HL-60 (cell line): ENCODE data around the gene MPZ.

Experiments
- DNase-seq, 2 experiments: peaks; one replicate each; pipeline ENCODE4 v3.0.0-alpha.2; 2010 to 2020; ENCODE audit warnings: low read depth in 1 of 2, low spot score in 1 of 2
- H3K27ac ChIP-seq: fragments of 250-450 bp; sonication (Bioruptor Pico); replicated peaks from 2 replicates; pipeline ENCODE4 v1.5.1; 2020; ENCODE audit warnings: mild to moderate bottlenecking, moderate library complexity
- H3K27me3 ChIP-seq: fragments of 250-450 bp; sonication (Bioruptor Pico); 2 replicates; pipeline ENCODE4 v1.5.1; 2021; ENCODE audit warnings: mild to moderate bottlenecking, moderate library complexity; ENCODE audit not compliant: insufficient read depth, poor library complexity, severe bottlenecking
- H3K4me3 ChIP-seq: replicated peaks from 2 replicates; pipeline ENCODE4 v1.5.1; 2011; ENCODE audit warnings: mild to moderate bottlenecking, control low read depth, low read length; ENCODE audit not compliant: insufficient read depth
- CTCF ChIP-seq: IDR thresholded peaks from one replicate; pipeline ENCODE4 v1.5.1; 2011; ENCODE audit warnings: low read length, control low read depth, inconsistent platforms; ENCODE audit not compliant: insufficient read depth
- GABPA ChIP-seq: IDR thresholded peaks from 2 replicates; pipeline ENCODE4 v1.6.1; 2012; ENCODE audit warnings: low read depth
- POLR2AphosphoS5 ChIP-seq: IDR thresholded peaks from 2 replicates; pipeline ENCODE4 v1.6.1; 2012; ENCODE audit warnings: low read depth
- REST ChIP-seq: IDR thresholded peaks from 2 replicates; pipeline ENCODE4 v1.6.1; 2012; ENCODE audit warnings: low read depth; ENCODE audit not compliant: insufficient replicate concordance
- SPI1 ChIP-seq: IDR thresholded peaks from 2 replicates; pipeline ENCODE4 v1.6.1; 2012; ENCODE audit warnings: low read depth, mild to moderate bottlenecking, borderline replicate concordance
- long read RNA-seq: library from polyadenylated mRNA; unstranded; transcript quantifications from one replicate; pipeline ENCODE4 v2.0.0, GENCODE V29; 2020

The MPZ gene
- long read RNA-seq, partial matches to known transcripts: 0 of 9 reads
- long read RNA-seq, other reads (novel, unspliced or antisense): 8 of 9 reads

DNA sequence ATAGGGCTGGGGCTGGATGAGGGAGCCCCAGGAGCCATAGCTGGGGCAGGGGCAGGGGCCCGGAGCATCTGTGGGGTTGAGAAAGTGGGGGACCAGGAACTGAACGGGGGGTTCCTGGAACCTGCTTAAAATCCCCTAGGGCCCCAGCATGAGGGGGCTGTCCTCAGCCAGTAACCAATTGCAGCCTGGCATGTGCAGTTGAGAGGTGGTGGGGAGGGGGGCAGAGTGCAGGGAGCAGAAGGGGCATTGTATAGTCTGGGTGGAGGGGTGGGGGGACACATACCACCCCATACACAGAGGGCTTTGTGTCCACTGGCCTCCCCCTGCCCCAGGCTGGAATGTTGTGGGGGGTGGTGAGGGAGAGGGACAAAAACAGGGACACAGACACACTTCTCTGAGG lies at the start of gene MPZ:
TSS of gene MPZ (minus strand) at position 101 of the 400 bp plus-strand sequence. CDS start at position 38, 63 bp downstream.
- TF ChIP-seq CTCF (no peak), REST (no peak), POLR2AphosphoS5 (no peak), GABPA (no peak), SPI1 (no peak)
- Histone ChIP-seq H3K4me3 (no peak within 1 kb of the TSS), H3K27me3 (no peaks in the 10 kb centered on the region), H3K27ac (no peak within 1 kb of the TSS)
- DNase-seq: no peak

DNA sequence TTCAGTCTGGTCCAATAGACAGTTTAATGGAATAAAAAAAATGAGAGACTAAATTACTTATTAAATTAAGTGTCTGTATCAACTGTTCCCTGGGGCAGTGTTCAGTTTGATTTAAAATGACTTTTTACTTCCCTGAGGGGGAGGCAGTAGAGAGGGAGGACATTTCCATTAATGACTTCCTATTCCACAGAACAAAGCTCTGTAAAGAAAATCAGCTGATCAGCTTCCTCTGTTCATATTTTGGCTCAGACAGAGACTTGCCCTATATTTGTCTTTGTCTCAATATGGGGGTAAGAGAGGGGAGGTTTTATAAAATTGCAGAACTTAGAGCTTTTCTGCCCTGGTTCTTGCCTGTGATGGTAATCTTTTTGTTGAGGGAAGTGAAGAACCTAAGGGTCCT lies 49.5 kb upstream of the MPZ start:
- TF ChIP-seq REST (no peak), GABPA (no peak), POLR2AphosphoS5 (no peak), SPI1 (no peak), CTCF (no peak)

GRCh38 chr1:161357073-161357472 lies 47.3 kb upstream of the MPZ start:
- TF ChIP-seq REST (no peak), GABPA (no peak), POLR2AphosphoS5 (no peak), SPI1 (no peak), CTCF (no peak)
- Histone ChIP-seq H3K4me3 (no peak overlapping the region), H3K27me3 (no peaks in the 10 kb centered on the region), H3K27ac (no peak overlapping the region)
- DNase-seq: no peak

More for the DNA sequence above, 49.5 kb upstream of the MPZ start:
- Histone ChIP-seq H3K27ac (no peak overlapping the region), H3K27me3 (no peaks in the 10 kb centered on the region), H3K4me3 (no peak overlapping the region)
- DNase-seq: no peak
